Stimulated activated CD8-positive, alpha-beta memory T cell treated with anti-CD3 and anti-CD28 coated beads, Interleukin-4, amount 100 ng/mL, for 1 hour (primary cell): ENCODE measurements around the gene ZBTB34.

Source experiments
- DNase-seq, 2 donors: peaks; one replicate each; pipeline ENCODE4 v3.0.0-alpha.2; 2020; ENCODE audit warnings: low read depth in 2 of 2, low spot score in 1 of 2

Gene ZBTB34

DNA sequence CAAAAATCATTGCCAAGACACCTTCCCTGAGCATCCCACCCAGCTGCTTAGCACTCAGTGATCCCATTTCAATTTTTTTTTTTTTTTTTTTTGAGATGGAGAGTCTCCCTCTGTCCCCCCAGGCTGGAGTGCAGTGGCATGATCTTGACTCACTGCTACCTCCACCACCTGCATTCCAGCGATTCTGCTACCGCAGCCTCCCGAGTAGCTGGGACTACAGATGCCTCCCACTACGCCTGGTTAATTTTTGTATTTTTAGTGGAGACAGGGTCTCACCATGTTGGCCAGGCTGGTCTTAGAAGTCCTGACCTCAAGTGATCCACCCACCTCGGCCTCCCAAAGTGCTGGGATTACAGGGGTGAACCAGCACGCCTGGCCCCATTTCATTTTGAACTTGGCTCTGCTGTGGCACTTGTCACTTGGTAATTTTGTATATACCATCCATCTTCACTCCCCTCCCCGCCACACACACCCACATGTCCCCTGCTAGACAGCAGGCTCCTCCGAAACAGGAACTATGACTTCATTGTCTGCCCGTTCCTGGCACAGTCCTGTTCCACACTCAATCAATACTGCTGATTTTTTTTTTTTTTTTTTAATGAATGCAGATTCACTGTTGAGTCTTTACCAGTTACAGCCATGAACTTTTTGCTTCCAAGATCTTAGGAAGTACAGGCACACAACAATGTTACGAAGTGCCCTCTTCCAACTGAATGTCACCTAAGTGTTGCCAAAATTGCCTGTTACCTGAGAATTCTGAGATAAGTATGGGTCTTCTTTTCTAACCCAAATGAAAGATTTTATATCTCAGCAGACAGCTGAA is 17.3 kb upstream of the ZBTB34 start:
- DNase-seq = no peak

DNA sequence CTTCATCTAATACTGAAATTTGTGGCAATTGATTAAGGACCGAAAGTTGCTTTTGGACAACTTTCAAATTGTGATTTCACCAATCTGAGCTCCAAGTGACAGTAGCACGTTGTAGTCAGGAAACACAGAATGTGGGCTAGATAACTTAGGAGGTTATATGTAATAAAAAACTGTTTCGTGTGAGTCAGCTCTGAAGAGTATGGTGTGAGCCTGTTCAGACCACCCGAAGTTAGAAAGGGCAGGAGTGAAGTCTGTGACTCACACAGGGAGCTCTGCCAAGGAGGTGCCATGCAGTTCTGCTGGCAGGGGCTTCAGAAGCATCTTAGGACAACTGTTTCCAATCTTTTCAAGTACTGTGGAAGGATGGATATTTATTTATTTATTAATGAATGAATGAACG is 16.4 kb upstream of the ZBTB34 start:
- DNase-seq = no peak

DNA sequence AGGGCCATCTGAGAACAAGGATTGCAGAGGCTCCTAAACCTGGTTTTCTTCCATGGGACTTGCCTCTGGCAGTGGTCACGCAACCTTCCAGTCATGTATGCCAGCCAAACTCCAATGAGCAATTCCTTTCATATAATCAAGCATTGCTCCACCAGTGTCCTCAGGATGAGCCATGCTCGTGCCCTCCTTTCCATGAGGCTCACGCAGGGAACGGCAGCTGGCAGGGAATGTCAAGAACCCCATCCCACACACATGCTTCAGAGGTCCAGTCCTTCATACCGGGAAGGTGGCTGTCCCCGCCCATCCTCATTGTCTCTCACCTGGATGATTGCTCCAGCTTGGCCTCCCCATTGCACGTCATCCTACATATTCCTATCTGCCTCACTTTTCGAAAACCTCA is 13.4 kb upstream of the ZBTB34 start:
- DNase-seq = no peak

DNA sequence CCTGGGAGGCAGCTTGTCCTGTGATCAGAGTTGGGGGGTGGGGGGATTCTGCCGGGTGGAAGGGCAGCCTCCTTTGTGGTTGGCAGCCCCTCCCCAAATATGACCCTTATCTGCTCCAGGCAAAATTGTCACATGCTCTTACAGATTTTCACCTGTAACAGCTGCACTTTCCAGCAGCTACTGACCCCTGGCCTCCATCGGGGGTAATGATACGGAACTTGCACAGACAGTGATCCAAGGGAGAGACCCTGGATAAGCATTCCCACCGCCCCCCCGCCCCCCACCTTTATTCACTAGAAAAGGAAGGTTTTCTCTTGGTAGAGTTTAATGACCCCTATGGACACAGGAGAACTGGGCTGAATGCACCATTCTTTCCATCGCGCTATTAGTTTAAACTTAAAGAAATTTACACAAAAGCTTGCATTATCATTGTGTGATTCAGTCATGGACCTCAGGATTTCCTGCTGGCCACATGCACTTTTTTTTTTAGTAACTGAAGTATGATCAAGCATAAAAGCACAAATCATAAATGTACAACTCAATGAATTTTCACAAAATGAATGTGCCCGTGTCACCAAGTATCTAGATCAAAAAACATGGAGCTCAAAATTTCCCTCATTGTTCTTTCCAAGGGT is 10.7 kb upstream of the ZBTB34 start:
- DNase-seq = no peak

DNA sequence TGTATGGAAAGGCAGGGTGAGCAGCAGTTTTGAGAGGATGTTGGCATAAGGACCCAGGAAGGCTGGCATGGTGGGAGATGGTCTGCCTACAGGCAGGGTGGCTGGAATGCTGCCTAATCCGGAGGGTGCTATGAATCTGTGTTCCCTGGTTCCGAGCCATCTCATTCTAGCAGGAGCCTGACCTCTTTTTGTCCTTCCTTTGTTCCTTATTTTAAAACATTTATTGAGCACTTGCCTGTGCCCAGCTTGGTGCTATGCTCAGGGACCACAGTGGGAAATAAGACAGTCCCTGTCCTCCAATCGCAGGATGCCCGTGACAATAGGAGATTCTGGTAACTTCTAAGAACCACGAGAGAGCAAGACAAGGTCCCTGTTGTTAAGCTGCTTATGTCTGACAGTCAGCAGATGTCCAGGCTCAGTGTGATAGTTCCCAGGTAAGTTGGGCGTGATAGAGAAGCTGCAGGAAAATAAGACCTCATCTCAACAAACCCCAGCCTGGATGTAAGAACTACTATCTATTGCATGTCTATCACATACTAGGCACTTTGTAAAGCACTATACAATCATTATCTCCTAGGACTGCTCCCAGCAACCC is 9.1 kb upstream of the ZBTB34 start:
- DNase-seq = no peak

DNA sequence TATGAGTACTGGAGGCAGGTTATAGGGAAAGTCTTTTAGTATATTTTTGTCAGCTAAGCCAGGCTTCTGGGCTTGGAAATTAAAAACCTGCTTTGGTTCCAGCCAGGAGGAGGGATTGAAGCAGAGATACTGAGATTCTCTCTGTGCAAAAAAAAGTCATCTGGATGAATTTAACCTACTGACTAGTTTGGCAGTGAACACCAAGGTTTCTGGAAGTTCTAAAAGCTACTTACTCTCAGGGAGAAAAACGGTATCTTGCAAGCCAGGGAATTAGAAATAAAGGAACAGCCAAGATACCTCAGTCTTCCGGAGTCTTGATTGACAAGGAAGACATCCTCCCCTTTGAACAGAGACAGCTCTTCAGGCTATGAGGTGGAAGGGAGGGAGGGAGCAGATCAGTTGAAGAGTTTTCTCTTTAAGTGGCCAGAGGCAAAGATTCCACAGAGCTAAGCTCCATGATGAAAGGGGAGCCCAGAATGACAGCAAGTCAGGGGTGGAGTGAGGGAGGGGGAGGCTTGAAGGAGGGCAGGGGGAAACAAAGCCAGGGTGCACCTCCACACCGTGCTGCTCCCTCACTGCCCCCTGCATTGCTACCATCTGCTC is 8.3 kb upstream of the ZBTB34 start:
- no peak for DNase-seq

DNA sequence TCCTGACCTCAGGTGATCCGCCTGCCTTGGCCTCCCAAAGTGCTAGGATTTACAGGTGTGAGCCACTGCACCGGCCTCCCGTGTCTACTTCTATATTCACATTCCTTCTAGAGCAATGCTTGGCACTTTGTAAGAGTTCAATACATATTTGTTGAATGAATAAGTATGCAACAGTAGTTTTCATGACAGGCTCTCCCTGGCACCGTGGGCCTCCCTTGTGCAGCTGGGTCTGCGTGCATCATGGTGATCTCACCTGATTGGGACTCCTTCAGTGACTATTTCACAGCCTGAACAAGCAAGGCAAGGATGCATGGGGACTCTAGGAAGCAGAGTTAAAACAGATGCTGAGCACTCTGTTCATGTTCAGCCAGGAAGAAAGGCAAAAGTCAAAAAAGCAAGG is 6.8 kb upstream of the ZBTB34 start:
- no peak for DNase-seq

DNA sequence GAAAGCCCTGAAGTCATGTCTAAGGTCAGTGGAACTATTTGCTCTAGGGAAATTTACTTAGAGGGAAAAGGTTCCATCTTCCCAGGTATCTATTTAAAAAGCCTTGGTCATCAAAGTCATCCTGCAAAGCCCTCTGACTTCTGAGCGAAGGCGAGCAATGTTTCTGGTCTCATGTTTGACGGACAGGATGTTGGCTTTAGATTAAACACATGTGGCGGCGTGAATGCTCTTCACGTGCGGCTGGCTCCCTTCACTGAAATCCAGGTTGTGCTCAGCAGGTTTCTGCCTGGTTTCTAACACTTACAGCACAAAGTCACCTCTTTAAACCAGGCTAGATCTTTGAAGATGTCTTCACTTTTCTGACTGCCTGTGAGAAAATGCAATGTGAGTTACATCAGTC is 5.7 kb upstream of the ZBTB34 start:
- no peak for DNase-seq

DNA sequence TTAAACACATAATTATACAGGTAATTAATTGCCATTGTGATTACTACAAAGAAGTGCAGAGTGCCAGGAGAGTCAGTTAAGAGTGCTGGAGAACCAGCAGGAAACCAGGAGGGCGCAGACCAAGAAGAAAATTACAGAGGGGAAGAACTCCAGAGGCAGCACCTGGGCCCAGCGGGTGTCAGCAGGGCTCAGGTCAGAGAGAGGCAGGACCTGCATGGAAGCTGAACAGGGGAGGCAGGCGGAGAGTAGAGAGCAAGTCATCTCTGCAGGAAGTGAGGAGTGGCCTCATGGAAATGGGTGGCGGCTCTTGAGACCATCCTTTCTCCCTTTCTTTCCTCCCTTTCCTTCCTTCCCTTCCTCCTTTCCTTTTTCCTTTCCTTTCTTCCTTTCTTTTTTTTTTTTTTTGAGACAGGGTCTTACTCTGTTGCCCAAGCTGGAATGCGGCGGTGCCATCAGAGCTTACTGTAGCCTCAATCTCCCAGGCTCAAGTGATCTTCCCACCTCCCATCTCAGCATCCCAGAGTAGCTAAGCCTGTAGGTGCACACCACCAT is 4.0 kb upstream of the ZBTB34 start:
- no peak for DNase-seq

DNA sequence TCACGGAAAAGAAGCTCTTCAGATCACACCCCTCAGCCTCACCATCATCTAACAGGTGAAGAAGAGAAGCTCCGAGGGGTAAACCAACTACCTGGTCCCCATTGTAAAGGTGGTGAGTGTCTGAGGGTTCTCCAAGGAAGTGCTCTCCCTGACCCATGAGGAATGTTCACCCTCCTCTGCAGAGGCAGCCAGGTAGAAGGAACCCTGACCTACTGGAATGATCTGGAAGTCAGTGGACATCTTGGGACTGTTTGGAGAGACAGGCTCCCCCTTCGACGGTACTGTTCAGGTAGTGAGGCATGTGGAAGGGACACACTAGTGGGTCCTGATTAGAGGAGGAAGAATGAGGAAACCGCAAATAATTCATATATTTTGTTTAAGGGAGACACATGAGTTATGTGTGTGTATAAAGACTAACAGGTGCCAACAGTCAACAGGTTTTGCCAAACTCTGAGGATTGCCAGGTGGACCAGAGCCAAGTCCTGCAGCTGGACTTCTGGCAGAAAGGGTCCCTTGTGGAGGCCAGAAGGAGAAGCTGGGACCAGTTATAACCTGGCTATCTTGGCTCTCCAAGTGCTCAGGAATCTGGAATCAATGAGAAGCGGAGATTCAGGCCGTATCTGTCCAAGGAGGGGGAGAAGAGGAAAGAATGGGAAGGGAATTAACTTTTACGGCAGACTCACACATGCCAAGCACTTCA is 3.0 kb upstream of the ZBTB34 start:
- no peak for DNase-seq

DNA sequence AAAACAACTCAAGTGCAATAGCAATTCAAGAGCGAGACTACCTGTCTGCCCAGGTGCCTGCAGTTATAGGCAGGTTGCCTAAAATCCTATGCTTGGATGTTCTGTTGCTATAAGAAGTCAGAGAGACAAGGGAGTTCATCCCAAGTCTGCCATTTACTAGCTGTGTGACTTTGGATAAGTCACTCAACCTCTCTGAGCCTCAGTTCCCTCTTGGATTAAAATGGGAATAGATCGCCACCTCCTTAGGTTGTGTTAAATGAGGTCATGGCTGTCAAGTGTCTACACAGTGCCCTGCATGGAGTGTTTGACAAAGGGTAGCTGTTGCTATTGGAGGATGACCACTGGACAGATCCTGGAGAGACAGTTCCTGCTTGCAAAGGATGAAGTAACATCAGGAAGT is 1.3 kb upstream of the ZBTB34 start:
- no peak for DNase-seq

DNA sequence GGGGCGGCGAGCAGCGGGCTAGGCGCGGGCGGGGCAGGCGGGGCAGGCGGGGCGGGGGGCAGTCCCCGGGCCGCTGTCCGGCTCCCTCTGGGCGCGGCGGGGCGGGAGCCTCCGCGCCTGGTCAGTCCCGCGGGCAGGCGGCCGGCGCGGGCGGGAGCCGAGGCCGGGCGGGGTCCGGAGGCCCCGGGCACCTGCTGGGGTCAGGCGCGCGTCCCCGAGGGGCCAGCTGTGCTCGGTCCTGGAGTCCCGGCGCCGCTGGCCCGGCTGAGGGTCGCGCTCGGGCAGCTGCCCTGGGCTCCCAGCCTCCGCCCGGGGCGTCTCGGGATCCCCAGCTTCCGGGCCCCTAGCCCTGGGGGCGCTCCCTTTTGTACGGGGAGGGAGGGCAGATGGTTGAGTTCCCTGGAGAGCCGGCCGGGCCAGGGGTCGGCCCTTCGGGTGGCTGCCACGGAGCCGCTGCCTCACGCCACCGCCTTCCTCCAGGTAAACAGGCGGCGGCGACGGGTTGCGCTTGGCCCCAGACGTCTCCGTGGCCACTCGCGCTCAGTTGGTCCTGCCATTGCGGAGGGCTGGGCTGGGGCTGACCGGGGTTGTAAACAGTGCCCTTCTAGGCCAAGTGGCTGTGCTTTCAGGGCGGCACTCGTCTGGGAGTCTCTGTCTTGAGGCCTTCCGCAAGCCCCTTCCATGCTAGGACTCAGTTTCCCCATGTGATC is 473 bp downstream of the ZBTB34 start:
- no peak for DNase-seq

DNA sequence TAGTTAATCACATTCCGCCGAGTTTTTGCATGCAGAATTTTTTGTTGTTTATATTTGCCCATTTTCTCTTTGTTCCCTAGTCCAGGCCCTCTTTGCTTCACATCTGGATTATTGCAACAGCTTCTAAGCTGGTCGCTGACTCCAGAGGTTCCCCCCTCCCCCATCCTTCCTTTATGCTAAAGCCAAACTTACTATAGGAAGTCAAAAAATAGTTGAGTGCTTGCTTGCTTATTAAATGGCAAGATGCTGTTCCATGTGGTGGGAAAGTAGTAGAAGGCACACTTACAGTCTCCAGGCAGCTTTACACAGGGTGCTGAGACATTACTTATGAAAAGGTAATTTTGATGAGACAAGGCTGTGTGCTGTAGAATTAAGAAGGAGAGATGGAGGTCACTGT is 1.3 kb downstream of the ZBTB34 start:
- DNase-seq = no peak

DNA sequence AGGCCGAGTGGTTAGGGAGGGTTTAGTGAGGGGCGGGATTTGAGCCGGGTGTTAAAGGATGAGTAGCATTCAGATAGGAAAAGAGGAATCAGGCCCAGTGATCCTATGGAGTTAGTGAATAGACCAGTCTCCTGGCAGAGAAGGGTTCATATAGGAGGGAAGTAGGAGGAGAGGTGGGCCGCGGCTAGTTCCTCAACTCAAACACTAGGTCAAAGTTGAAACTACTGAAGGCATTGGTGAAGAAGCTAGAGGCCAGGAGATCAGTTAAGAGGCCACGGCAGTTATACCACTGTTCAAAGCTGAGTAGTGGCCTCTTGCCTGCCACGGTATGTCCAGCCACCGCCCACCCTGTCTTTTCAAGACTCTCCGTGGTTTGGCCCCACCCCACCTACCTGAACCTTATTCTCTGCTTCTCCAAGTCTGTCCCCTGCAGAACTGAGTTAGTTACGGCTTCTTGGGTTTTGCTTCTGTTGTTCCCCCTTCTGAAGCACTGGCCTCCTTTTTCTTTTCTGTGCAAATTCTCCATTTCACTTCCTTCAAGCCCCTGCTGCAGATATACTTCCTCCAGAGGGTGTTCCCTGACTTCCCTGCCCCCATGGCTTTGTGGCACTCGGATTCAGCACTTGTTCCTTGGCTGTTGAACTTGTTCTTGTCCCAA is 1.8 kb downstream of the ZBTB34 start:
- no peak for DNase-seq

DNA sequence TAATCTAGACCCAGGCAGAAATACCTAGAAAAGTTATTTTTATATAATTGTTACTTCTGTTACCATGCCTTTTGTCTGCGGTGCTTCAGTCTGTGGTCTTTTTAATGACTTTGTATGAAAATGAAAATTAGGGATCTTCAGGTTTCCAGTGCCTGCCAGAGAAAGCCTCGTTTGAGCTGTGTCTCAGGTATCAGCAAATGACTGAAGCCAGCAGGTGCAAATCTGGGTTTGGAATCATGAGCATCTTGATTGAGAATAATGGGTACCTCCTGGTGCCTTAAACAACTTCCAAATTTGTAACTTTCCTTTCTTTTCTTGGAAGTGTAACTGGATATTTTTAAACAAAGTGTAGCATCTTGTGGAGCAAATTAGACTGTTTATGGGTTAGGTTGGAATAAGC is 4.3 kb downstream of the ZBTB34 start:
- no peak for DNase-seq

DNA sequence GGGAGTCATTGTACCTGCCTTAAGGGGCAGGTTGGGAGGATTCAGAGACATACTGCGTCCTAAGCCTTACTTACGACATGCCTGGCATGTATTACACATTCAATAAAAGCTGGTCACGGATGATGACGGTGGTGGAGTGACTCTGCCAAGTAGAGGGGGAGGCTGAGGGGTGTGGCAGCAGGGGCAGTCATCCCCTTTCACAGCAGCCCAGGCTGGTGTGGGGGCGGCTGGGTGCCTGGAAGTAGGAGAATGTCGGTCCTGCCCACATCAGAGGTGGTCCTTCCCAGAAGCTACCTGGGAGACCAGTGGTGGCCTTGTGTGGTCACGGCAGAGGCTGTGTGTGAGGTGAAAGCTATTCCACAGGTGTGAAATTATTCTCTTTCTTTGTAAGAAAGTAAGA is 8.9 kb downstream of the ZBTB34 start:
- DNase-seq = no peak

DNA sequence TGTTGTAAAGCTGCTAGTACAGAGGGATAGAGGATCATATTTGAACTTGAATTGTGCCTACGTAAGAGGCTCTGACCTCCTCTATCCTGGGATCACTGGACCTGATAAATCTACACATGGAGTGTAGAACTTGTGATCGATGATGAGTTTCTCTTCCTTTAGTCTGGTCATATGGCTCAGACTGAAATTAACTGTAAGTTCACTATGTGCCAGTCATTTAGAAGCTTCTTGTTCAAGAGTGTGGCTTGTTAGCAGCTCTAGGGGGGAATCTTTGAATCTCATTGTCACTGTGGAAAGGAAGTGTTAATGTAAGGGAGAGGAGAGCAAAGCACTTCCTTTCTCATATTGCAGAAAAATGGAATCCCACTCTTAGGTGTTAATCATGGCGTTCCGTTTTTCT is 12.1 kb downstream of the ZBTB34 start:
- no peak for DNase-seq

DNA sequence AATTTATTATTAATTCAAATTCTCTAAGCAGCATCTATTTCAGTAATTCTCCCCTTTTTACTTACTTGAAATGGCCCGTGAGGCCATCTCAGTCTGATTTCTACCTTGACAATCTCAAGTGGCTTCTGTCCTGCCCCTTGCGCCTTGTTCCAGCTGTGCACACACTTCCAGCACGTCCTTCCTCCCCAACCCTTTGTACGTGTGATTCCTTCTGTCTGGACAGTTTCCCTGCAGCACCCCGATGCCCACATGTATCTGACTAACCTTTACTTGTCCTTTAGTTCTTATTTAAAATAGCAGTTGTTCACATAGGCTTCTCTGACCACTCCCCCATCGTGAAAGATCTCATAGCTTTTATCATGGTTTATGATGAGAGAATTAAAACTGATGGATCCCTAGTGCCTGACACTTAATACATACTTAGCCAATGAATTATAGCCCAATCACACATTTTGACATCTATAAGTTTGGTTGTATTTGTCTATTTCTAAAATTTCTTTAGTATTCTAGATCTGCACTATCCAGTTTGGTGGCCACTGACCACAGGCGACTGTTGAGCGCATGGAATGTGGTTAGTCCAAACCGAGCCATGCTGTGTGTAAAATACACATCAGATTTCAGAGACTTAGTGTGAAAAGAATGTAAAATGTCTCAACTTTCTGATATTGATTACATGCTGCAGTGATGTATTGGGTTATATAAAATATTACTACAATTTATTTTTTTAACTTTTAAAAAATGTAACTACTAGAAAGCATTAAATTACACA is 14.3 kb downstream of the ZBTB34 start:
- DNase-seq = no peak

DNA sequence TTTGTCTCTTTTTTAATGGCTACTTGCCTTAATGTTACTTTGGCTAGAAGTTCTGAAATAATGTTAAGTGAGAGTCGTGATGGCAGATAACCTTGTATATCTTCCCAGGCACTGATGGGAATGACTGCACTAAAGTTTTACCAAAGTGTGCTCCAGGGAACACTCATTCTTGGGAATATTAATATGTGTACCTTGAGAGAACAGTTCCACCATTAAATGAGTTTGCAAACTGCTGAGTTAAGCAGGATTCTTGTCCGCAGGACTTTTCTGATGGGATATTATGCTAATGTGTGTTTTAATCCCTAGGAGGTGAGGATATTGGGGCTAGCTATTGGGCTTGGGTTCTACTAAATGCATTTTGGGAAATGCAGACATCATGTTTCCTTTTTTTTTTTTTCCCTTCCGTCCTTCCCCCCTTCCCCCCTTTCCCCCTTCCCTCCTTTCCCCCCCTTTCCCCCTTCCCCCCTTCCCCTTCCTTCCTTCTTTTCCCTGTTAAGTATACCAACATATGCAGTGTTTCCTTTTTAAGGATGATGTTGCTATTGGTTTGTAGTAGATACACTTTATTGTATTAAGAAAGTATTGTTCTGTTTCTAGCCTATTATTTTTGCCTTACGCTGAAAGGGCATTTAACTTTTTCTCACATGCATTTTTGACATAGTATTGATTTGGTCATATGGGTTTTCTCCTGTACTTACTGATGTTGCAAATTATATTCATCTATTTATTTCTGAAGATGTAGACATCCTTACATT is 15.5 kb downstream of the ZBTB34 start:
- no peak for DNase-seq
